ENCODE results near the gene MTM1. TPM values are rescaled to one million over a fixed set of nuclear protein-coding genes. Genes with fewer than 3 reads are reported as not detected.

The MTM1 gene
- total RNA-seq, 4 donors from 2014 or later, result 12.7 to 73.2 (median 44.7) TPM

DNA sequence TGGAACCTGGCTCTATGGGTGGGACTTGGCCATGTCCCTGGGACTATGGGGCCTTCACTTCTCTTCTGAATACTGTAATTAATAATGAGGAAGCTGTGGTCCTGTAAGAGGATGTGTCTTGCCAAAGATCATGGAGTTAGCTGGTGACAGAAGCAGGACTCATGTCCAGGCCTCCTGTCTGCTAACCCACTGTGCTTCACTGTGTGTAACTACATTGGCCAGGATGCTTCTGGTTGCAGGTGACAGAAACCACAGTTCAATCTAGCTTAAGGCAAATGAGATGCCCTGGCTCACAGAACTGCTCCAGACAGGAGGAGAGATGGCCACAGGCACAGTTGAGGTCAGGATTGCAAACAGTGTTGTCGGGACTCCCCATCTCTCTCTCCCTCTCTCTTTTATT is 127.9 kb downstream of the MTM1 start:
- TF ChIP-seq POLR2A (IDR thresholded peaks at IDR 0.05) (no peak), POLR2AphosphoS5 (IDR thresholded peaks at IDR 0.05) (no peak), EP300 (IDR thresholded peaks at IDR 0.05; ENCODE audit: low read depth) (no peak)
- TF ChIP-seq, protein P1, sequence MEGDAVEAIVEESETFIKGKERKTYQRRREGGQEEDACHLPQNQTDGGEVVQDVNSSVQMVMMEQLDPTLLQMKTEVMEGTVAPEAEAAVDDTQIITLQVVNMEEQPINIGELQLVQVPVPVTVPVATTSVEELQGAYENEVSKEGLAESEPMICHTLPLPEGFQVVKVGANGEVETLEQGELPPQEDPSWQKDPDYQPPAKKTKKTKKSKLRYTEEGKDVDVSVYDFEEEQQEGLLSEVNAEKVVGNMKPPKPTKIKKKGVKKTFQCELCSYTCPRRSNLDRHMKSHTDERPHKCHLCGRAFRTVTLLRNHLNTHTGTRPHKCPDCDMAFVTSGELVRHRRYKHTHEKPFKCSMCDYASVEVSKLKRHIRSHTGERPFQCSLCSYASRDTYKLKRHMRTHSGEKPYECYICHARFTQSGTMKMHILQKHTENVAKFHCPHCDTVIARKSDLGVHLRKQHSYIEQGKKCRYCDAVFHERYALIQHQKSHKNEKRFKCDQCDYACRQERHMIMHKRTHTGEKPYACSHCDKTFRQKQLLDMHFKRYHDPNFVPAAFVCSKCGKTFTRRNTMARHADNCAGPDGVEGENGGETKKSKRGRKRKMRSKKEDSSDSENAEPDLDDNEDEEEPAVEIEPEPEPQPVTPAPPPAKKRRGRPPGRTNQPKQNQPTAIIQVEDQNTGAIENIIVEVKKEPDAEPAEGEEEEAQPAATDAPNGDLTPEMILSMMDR (IDR thresholded peaks at IDR 0.05), result no peak
- Histone ChIP-seq H3K4me3 (no peak overlapping the region), H3K36me3 (no peaks in the 10 kb centered on the region), H3K27me3 (no peaks in the 10 kb centered on the region), H3K9me3 (no peaks in the 10 kb centered on the region), H3K27ac (no peak overlapping the region), H3K4me1 (peaks cover 0 to 11% (median 3%) of the 10 kb centered on the region in 4 donors)
- intact Hi-C loops (cut with DNase I; ENCODE audit: low total_unique reads), result loop anchor here (10.0 kb wide), 1 partner anchor 742 kb away; no protein-coding TSS in a partner anchor
- 50 to 67% methylated on average over 1 of the region's 1 CpG for WGBS, 2 donors (ENCODE audit: low coverage in 1 of 2)
- DNase-seq, result no peak
- in situ Hi-C loops (cut with MboI; ENCODE audit: low pct_ligation_motif_present in 1 of 4, low pct_unique_long_range_greater_than_20kb in 1 of 4, low sequenced_read_pairs in 3 of 4), result loop anchor here in 1 of 4 donors (25.0 kb wide), 1 partner anchor 734 kb away; no protein-coding TSS in a partner anchor

- Histone ChIP-seq H3K4me1 (peaks cover 0 to 11% (median 3%) of the 10 kb centered on the region in 4 donors), H3K27ac (no peak overlapping the region), H3K9me3 (no peaks in the 10 kb centered on the region), H3K27me3 (no peaks in the 10 kb centered on the region), H3K36me3 (no peaks in the 10 kb centered on the region), H3K4me3 (no peak overlapping the region)
- intact Hi-C loops (cut with DNase I; ENCODE audit: low total_unique reads), result loop anchor here (10.0 kb wide), 1 partner anchor 742 kb away; no protein-coding TSS in a partner anchor
- DNase-seq, result no peak
- 58% methylated on average over 4 of the region's 4 CpGs; no CpG with 5 or more reads in 1 of the 2 donors for WGBS, 2 donors (ENCODE audit: low coverage in 1 of 2)
- in situ Hi-C loops (cut with MboI; ENCODE audit: low pct_ligation_motif_present in 1 of 4, low pct_unique_long_range_greater_than_20kb in 1 of 4, low sequenced_read_pairs in 3 of 4), result loop anchor here in 1 of 4 donors (25.0 kb wide), 1 partner anchor 735 kb away; no protein-coding TSS in a partner anchor
- TF ChIP-seq POLR2AphosphoS5 (IDR thresholded peaks at IDR 0.05) (no peak), EP300 (IDR thresholded peaks at IDR 0.05; ENCODE audit: low read depth) (no peak), POLR2A (IDR thresholded peaks at IDR 0.05) (no peak)
- TF ChIP-seq, protein P1 (IDR thresholded peaks at IDR 0.05), result no peak
Measured at GRCh38 chrX:150696866-150697265, 128.4 kb downstream of the MTM1 start.

DNA sequence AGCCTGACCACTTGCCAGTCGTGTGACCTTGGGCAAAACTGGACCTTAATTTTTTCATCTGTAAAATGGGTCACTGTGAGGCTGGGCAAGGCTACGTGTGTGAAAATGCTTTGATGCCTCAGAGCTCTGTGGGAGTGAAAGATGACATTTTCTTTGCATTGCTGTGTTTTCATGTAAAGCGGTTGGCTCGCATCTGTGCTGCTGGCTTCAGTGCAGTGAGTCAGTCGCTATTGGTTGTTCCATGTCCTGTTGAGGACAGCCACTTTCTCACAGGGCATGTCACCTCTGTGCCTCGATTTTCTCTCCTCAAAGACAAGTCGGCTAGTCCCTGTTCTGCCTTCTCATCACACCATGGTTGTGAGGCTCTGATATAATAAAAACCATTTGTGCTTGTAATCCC is 129.2 kb downstream of the MTM1 start:
- Histone ChIP-seq H3K9me3 (no peaks in the 10 kb centered on the region), H3K27me3 (no peaks in the 10 kb centered on the region), H3K4me1 (peaks cover 0 to 6% (median 3%) of the 10 kb centered on the region in 4 donors), H3K4me3 (no peak overlapping the region), H3K36me3 (no peaks in the 10 kb centered on the region), H3K27ac (no peak overlapping the region)
- 67 to 74% methylated on average over 1 to 7 of the region's 7 CpGs for WGBS, 2 donors (ENCODE audit: low coverage in 1 of 2)
- TF ChIP-seq, protein P1 (IDR thresholded peaks at IDR 0.05), result no peak
- TF ChIP-seq POLR2AphosphoS5 (IDR thresholded peaks at IDR 0.05) (no peak), POLR2A (IDR thresholded peaks at IDR 0.05) (no peak), EP300 (IDR thresholded peaks at IDR 0.05; ENCODE audit: low read depth) (no peak)
- DNase-seq, result no peak
- intact Hi-C loops (cut with DNase I; ENCODE audit: low total_unique reads) (loop anchor here (10.0 kb wide), 1 partner anchor 743 kb away; no protein-coding TSS in a partner anchor), in situ Hi-C loops (cut with MboI; ENCODE audit: low pct_ligation_motif_present in 1 of 4, low pct_unique_long_range_greater_than_20kb in 1 of 4, low sequenced_read_pairs in 3 of 4) (loop anchor here in 1 of 4 donors (25.0 kb wide), 1 partner anchor 735 kb away; no protein-coding TSS in a partner anchor)

DNA sequence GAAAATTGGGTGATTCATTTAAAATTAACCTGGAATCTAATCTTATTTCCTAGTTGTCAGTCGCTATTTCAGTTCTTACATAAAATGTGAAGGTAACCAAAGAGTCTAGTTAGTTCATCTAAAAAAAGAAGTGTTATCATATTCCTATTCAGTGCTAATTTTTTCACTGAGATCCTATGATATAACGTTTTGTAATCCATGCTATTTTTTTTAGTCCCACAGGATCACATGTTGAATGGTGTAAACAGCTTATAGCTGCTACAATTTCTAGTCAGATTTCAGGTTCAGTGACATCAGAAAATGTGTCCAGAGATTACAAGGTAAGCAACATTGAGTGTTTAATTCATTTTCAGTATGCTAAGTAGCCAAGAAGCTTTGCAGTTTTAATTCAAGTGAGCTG is 130.6 kb downstream of the MTM1 start:
- Histone ChIP-seq H3K36me3 (no peaks in the 10 kb centered on the region), H3K9me3 (no peaks in the 10 kb centered on the region), H3K27ac (no peak overlapping the region), H3K4me1 (peaks cover 0 to 6% (median 3%) of the 10 kb centered on the region in 4 donors), H3K4me3 (no peak overlapping the region), H3K27me3 (no peaks in the 10 kb centered on the region)
- TF ChIP-seq EP300 (IDR thresholded peaks at IDR 0.05; ENCODE audit: low read depth), result no peak
- TF ChIP-seq, protein P1 (IDR thresholded peaks at IDR 0.05), result no peak
- TF ChIP-seq POLR2A (IDR thresholded peaks at IDR 0.05), result no peak
- TF ChIP-seq POLR2AphosphoS5 (IDR thresholded peaks at IDR 0.05), result no peak
- in situ Hi-C loops (cut with MboI; ENCODE audit: low pct_ligation_motif_present in 1 of 4, low pct_unique_long_range_greater_than_20kb in 1 of 4, low sequenced_read_pairs in 3 of 4) (loop anchor here in 1 of 4 donors (25.0 kb wide), 1 partner anchor 737 kb away; no protein-coding TSS in a partner anchor), intact Hi-C loops (cut with DNase I; ENCODE audit: low total_unique reads) (loop anchor here (10.0 kb wide), 1 partner anchor 744 kb away; no protein-coding TSS in a partner anchor)
- DNase-seq, result no peak
- 29 to 57% methylated on average over 1 to 2 of the region's 2 CpGs for WGBS, 2 donors (ENCODE audit: low coverage in 1 of 2)
